ENCODE data around the gene C19orf81. TPM values are rescaled to one million over a fixed set of nuclear protein-coding genes. Genes with fewer than 3 reads are reported as not detected.

The C19orf81 gene
- total RNA-seq, 6 donors from 2014 or later = 1.7 to 24.4 (median 3.1) TPM; not detected in 1

DNA sequence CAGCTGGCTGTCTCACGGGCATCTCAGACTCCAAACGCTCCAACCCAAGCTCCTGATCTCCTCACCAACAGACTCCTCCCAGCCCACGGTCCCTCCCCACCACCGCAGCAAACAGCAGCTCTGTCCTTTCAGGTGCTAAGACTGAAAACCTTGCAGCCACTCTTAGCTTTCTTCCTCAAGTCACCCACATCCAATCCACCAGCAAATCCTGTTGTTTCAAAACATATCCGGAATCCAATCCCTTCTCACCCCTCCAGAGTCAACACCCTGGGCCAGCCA is 20.8 kb downstream of the C19orf81 start:
- Histone ChIP-seq H3K9me3 (no peaks in the 10 kb centered on the region), H3K27ac (no peak overlapping the region), H3K27me3 (peaks cover 0 to 37% (median 27%) of the 10 kb centered on the region in 4 donors), H3K4me3 (no peak overlapping the region), H3K4me1 (peaks cover 4 to 25% (median 8%) of the 10 kb centered on the region in 4 donors), H3K36me3 (no peaks in the 10 kb centered on the region)
- WGBS, 2 donors = 25 to 46% methylated on average over 5 of the region's 5 CpGs
- ATAC-seq (ENCODE audit: low FRiP score in 2 of 2) = no peak
- no peak for TF ChIP-seq EP300 (IDR thresholded peaks at IDR 0.05)
- no peak for TF ChIP-seq POLR2A (IDR thresholded peaks at IDR 0.05)
- TF ChIP-seq, protein P1, sequence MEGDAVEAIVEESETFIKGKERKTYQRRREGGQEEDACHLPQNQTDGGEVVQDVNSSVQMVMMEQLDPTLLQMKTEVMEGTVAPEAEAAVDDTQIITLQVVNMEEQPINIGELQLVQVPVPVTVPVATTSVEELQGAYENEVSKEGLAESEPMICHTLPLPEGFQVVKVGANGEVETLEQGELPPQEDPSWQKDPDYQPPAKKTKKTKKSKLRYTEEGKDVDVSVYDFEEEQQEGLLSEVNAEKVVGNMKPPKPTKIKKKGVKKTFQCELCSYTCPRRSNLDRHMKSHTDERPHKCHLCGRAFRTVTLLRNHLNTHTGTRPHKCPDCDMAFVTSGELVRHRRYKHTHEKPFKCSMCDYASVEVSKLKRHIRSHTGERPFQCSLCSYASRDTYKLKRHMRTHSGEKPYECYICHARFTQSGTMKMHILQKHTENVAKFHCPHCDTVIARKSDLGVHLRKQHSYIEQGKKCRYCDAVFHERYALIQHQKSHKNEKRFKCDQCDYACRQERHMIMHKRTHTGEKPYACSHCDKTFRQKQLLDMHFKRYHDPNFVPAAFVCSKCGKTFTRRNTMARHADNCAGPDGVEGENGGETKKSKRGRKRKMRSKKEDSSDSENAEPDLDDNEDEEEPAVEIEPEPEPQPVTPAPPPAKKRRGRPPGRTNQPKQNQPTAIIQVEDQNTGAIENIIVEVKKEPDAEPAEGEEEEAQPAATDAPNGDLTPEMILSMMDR (IDR thresholded peaks at IDR 0.05) = no peak
- TF ChIP-seq POLR2AphosphoS5 (IDR thresholded peaks at IDR 0.05) = no peak
- DNase-seq = no peak

DNA sequence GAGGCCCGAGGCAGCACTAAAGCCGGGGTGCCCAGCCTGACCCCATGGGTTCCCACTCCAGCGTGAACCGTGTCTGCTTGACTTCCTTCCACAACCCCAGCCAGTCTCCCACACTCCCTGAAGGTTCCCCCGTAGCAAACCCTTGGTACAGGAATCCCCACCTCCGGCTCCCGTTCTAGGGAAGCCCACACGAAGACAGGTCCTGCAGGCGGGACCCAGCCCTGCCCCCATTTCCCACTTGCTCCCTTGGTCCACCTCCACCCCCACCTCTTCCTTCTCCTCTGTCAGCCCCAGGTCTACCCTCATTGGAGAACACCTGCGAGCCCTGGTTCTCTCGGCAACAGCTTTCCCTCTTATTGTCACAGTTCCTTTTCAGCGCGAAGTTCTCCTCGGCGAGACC is 23.9 kb downstream of the C19orf81 start:
- ATAC-seq (ENCODE audit: low FRiP score in 2 of 2) (no peak), DNase-seq (no peak)
- H3K4me3 ChIP-seq = no peak overlapping the region
- TF ChIP-seq, protein P1 (IDR thresholded peaks at IDR 0.05) = no peak
- TF ChIP-seq EP300 (IDR thresholded peaks at IDR 0.05) (no peak), POLR2AphosphoS5 (IDR thresholded peaks at IDR 0.05) (no peak), POLR2A (IDR thresholded peaks at IDR 0.05) (no peak)
- WGBS, 2 donors = 27 to 29% methylated on average over 15 of the region's 15 CpGs
- H3K27me3 ChIP-seq = peaks cover 0 to 15% (median 9%) of the 10 kb centered on the region in 4 donors
- peaks cover 0 to 3% (median 0%) of the 10 kb centered on the region in 4 donors for H3K9me3 ChIP-seq
- H3K36me3 ChIP-seq = no peaks in the 10 kb centered on the region
- H3K4me1 ChIP-seq = peaks cover 0 to 5% (median under 1%) of the 10 kb centered on the region in 4 donors
- no peak overlapping the region for H3K27ac ChIP-seq

DNA sequence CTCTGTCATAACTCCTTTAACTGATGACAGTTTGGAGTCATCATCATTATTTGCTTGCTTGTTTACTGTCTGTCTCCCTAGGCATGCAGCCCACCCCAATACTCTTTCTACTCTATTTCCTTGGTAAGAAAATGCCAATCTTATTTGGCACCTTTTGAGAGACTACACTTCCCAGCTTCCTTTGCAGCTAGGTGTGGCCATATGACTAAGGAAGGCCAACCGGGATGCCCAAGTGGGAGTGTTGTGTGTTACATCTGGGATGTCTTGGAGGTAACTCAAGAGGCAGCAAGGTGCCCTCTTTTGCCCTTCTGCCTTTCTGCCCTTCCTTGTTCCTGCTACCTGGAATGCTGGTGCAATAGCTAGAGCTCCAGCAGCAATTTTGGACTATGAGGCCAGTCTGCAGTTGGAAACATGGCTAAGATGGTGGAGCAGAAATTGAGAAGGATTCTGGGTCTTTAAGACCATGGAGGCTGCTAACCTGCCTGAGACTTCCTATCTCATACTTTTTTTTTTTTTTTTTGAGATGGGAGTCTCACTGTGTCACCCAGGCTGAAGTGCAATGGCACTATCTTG is 27.5 kb downstream of the C19orf81 start:
- WGBS, 2 donors = 65% methylated on average over 1 of the region's 1 CpG; no CpG with 5 or more reads in 1 of the 2 donors
- Histone ChIP-seq H3K9me3 (peaks cover 0 to 3% (median 0%) of the 10 kb centered on the region in 4 donors), H3K27ac (no peak overlapping the region), H3K36me3 (no peaks in the 10 kb centered on the region), H3K4me3 (no peak overlapping the region), H3K27me3 (no peaks in the 10 kb centered on the region), H3K4me1 (peaks cover 0 to 7% (median 3%) of the 10 kb centered on the region in 4 donors)
- TF ChIP-seq EP300 (IDR thresholded peaks at IDR 0.05) (no peak), POLR2AphosphoS5 (IDR thresholded peaks at IDR 0.05) (no peak), POLR2A (IDR thresholded peaks at IDR 0.05) (no peak)
- TF ChIP-seq, protein P1 (IDR thresholded peaks at IDR 0.05) = no peak
- DNase-seq (no peak), ATAC-seq (ENCODE audit: low FRiP score in 2 of 2) (no peak)

DNA sequence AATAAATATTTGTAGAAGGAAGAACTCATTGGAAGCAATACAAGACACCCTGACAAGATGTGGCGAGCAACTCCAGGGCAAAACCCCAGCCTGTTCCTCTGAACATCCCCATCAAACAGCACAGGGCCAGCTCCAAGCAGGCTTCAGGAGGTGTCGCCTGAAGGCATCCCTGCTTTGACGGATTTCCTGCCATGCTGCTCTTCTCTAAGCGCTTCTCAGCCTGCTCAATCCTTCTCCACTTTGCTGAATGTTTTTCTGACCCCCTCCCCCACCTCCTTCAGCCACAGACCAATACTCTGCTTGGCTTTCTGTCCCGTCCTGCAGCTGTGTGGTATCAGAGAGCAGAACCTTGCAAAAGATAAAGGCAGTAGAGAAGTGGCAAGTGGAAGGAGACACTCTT is 28.4 kb downstream of the C19orf81 start:
- ATAC-seq (ENCODE audit: low FRiP score in 2 of 2) (no peak), DNase-seq (no peak)
- WGBS, 2 donors = 45 to 62% methylated on average over 5 of the region's 5 CpGs
- Histone ChIP-seq H3K4me1 (peaks cover 0 to 7% (median 3%) of the 10 kb centered on the region in 4 donors), H3K27me3 (no peaks in the 10 kb centered on the region), H3K27ac (no peak overlapping the region), H3K36me3 (no peaks in the 10 kb centered on the region), H3K4me3 (no peak overlapping the region), H3K9me3 (peaks cover 0 to 3% (median 0%) of the 10 kb centered on the region in 4 donors)
- TF ChIP-seq, protein P1 (IDR thresholded peaks at IDR 0.05) = no peak
- TF ChIP-seq POLR2A (IDR thresholded peaks at IDR 0.05) = no peak

DNA sequence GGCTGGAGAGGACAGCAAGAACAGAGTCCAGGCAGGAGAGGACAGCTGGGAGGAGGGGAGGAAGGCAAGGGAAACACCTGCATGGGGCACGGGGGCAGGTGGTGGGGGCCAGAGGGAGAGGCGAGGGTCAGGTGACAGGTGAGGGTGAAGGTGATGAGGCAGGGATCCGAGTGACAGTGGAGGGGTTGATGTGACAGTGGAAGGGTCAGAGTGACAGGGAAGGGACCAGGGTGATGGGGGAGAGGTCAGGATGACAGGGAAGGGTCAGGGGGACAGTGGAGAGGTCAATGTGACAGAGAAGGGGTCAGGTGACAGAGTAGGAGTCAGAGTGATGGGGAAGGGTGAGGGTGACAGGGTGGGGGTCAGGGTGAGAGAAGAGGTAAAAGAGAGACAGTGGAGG is 29.1 kb downstream of the C19orf81 start:
- DNase-seq (no peak), ATAC-seq (ENCODE audit: low FRiP score in 2 of 2) (no peak)
- TF ChIP-seq POLR2AphosphoS5 (IDR thresholded peaks at IDR 0.05) (no peak), POLR2A (IDR thresholded peaks at IDR 0.05) (no peak), EP300 (IDR thresholded peaks at IDR 0.05) (no peak)
- TF ChIP-seq, protein P1 (IDR thresholded peaks at IDR 0.05) = no peak
- no peak overlapping the region for H3K27ac ChIP-seq
- WGBS, 2 donors = 40 to 50% methylated on average over 3 of the region's 3 CpGs
- no peaks in the 10 kb centered on the region for H3K36me3 ChIP-seq
- no peak overlapping the region for H3K4me3 ChIP-seq
- peaks cover 0 to 7% (median 3%) of the 10 kb centered on the region in 4 donors for H3K4me1 ChIP-seq
- H3K9me3 ChIP-seq = peaks cover 0 to 3% (median 0%) of the 10 kb centered on the region in 4 donors
- H3K27me3 ChIP-seq = no peaks in the 10 kb centered on the region

All from upper lobe of left lung (tissue), 6 donors.